HG03457 (cell line): ENCODE measurements around the gene FRMD5.

Experiments
- ATAC-seq: cut with Tn5 transposase; IDR thresholded peaks from one replicate; pipeline ENCODE4 v1.9.1; 2021; ENCODE audit warnings: moderate number of reproducible peaks; ENCODE audit not compliant: unreplicated experiment

Gene FRMD5

DNA sequence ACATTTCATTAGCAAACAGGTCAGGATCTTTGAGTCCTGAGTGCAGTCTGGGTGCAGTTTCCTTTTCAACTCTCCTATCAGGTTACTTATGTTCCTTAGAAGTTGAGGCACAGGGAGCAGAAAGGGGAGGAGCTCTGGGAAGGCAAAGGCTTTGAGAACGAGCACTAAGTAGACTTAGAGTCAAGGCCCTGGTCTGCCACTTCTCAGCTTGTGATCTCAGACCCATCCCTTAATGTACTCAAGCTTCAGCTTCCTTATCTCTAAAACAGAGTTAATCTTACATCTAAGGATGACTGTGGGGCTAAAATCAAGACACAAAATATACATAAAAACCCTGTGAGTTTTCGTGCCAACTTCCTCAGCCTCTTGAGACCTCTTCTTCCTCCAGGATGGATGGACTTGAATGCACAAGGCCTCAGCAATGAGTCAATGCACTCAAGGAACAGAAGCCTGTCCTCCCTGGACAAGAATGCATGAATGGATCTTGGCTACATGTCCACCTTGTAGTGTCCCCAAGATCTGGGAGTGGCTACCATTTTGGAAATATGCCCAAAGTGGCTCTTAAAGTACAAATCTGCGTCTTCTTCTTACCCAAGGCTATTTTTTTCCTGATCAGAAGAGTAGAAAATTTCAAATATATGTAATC, 263.2 kb downstream of the FRMD5 start:
- no peak for ATAC-seq

DNA sequence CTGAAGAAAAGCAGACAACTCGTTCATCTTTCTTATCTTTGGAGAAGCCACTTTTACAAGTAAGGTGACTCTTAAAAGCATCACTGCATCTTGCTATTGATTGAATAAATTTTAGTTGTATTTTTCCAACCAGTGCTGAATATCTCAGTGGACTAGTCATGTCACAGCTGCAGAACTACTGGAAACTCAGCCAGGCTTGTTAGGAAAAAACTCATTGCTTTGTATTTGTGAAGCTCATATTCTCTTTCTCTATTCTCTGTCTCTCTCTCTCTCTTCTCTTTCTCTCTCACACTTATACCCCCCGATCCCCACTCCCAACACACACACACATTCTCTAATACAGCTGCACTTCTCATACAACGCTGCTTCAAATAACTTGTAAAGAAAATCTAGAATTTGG, 264.0 kb downstream of the FRMD5 start:
- no peak for ATAC-seq

DNA sequence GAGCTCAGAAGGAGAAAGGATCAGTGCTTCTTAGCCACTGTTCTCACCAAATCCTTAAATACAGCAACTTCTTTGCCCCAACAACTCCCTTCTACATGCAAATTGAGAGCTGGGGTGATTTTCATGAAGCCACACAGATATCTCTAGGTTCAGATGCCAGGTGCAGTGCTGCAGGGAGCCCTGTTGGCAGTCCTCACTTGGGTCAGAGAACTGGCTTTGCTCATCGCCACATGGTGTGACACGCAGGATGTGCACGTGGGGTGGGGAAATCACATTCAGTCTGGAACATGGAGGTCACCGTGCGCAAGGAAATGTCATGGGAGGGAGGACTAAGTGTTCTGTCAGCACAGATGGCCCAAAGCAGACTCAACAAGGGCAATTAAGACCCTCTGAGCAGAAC, 264.5 kb downstream of the FRMD5 start:
- no peak for ATAC-seq

DNA sequence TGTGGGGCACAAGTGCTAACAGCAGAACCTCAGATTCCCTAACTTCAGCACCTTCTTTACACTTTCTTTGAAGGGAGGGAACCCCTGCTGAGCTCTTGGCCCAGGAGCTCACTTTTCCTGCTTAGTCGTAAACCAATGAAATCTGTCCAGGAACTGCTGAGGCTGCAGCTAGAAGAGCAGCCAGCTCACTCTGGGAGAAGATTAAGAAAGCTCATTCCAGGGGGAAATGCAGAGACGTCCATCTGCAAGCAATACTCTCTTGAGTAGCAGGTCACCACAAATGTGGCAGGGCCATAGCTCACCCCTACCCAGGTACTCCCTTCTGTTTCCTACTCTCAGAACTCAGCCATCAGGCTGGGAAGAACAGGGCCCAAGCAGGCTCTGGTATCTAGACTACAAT, 265.0 kb downstream of the FRMD5 start:
- ATAC-seq: no peak

DNA sequence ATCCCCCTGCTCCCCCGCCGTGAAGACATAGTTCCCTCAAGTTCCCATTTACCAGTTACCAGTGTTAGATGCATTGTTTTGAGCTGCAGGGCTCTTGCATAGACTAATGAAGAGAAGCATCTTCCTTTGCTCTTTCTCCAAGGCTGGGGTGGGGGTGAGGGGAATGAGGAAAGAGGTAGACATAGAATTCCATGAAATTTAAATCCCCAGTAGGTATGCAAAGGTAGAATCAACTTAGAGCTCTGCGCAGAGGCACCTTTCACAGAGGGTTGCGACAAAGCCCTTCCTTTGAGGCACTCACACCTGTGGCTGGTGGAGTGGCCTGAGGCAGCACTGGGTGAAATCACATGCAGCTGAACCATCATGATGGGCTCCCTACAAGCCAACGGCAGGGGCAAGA, 266.9 kb downstream of the FRMD5 start:
- ATAC-seq: no peak

DNA sequence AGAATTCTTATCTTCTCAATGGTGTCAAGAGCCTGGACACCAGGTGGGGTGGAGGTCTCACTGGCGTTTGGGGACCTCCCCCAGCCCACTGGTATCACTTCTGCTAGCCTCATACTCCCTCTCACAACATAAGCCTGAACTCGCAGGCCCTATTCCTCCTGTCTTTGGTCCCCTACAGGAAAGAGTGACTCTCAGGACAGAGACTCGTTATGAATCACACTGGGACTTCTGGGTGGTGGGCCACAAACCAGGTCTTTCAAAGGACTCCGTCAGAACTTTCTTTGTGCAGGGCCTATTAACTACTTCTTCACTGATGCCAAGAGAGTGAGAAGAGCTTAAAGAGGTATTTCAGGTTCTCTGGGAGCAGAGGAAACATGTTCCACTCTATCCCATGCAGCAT, 267.9 kb downstream of the FRMD5 start:
- ATAC-seq: no peak

DNA sequence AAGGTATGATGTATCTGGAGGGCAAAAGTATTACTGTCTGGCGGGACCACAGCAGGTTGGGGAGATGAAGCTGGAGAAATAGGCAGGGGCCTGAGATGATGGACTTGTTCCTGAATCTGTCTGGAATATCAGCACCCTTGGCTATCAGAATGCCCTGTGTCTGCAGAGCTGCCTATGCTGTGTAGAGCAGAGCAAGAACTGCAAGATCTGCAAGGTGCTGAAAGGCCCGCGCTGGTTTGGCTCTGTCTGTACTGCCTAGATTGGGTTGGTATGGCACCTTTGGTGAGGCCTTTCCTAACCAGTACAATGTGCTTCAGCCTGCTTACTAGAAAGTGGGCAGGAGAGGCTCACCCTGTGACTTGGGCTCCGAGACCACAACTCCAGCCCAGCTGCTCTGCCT, 271.5 kb downstream of the FRMD5 start:
- ATAC-seq: no peak

DNA sequence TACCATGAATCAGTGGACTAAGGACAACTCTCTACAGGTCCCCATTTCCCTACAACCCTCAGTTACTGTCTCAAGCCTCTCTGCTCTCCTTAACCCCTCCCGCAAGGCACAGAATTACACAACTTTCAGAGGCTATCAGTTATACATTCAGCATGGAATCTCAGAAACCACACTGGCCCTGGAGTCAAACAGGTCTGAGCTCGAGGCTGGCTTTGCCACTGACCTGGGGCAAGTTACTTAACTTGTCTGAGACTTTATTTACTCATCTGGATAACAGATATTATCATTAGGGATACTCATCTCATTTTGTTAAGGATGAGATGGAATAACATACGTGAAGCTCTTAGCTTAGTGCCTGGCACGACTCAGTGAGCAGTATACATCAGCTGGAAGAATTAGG, 273.1 kb downstream of the FRMD5 start:
- no peak for ATAC-seq

DNA sequence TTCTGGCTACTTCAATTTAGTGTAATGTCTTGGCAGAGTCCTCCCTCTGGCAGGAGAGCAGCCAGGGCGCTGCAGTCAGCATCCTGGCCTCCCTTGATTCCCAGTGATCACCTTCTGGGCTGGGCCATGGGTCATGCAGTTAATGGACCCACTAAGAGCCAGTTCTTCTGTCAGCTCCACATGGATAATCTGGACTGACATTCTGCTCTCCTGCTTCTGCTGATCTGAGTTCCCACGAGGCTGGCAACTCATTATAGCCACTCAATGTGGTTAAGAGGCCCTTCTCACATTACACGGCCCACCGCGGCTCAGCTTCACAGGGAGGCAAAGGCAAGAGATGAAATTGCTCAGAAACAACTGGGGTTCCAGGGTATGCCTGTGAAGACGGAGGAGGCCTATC, 274.3 kb downstream of the FRMD5 start:
- no peak for ATAC-seq

DNA sequence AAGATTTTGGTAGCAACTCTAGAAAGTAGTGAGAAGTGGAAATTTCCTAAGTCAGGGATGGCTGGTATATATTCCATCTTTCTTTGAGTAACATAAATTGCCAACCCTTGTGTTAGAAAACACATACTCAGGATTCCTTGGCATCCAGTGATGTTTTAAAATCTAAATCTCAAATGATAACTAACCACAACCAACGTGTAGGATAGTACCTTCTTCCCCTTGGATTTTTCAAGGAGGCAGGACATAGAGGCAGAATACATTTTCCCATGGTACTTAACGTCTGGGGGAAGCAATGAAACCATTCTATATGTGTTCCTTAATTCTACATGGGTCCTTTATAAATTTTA, 274.8 kb downstream of the FRMD5 start:
- ATAC-seq: no peak

DNA sequence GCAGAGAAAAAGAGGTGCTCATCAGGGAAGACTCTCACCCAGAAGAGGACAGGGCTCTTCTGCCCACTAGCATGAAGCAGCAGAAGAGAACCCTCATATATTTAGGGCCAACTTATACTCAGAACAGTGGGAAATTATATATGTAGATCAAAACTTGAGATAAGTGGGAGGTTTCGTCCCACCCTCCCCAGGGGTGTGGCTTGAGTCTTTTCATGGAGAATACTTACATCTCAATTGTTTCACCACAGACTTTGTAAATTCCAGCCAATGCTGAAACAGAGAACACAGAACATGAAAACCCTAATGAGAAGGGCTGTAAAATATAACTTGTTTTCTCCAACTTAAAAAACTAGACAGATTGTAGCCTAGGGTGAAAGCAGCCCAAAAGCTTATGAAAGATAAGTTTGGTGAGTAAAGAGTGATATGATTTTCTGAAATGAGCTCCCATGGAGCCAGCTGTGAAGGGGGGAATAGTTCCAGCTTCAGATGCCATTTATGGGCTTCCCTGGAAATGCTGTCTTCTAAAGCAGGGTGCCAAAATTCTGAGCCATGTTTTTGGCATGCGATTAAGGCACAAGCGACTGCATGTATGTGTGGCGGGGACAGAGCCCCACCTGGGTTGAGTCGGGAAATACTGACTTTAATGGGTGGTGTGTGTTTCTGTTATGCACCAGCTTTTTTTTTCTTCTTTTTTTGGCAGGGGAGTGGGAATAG, 275.4 kb downstream of the FRMD5 start:
- ATAC-seq: no peak

DNA sequence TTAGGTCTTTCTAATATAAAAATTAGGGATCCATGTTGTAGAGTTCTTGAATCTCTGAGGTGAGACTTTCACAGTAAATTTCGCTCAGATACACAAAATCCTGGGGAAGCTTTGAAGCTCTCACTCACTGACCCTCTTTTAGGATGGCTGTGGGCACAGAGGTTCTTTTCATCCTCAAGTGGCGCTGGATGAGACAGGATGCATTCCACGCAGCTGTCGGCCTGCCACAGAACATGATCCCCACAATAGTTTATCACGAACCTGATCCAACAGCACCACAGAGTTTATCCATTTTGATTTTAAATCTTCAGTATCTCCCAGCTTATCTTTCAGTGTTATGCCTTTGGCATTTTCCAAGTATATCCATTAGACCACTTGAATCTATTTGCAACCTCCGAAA, 276.4 kb downstream of the FRMD5 start:
- ATAC-seq: no peak

DNA sequence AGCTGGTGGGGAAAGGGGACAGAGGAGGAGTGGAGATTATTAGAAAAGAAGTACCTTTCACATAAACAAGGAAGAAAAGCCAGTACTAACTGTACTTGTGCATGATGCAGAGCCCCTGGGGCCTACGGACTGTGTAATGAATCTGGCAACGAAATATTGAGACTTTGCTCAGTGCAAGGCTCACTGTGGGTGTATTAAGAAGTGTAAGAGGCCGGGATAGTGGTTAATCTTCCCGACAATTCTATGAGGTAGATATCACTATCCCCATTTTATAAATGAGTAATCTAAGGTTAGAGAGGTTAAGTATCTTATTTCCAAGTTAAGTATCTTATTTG, 278.8 kb downstream of the FRMD5 start:
- no peak for ATAC-seq

DNA sequence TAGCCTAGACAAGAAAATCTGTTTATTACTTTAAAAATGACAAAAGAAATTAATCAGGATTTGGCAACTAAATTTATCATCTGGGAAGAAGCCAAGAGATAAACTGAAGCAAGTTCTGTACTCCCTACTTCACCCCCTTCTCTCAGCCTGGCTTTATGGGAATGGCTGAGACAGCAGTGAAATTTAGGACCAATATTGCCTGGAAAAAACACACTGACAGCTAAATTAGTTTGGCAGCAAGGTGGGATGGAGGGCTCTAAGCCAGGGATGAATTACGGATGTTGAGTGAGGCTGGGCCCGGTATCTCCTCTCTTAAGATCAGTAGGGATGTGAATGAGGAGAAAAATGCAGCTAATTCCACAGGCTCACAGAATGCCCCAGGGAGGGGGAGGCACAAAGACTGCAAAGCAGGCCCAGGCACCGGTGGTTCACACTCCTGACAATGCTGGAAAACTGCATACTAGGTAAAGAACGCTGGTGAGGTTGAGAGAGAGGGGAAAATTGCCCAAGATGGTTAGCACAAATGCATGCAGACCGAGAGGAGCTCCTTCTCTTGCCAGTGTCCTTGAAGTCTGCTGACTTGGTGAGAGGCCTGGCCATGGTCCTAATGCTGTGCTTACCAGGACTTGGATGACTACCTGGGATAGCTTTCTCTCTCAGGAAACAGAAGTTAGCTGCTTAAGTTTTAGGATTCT, 279.3 kb downstream of the FRMD5 start:
- no peak for ATAC-seq

DNA sequence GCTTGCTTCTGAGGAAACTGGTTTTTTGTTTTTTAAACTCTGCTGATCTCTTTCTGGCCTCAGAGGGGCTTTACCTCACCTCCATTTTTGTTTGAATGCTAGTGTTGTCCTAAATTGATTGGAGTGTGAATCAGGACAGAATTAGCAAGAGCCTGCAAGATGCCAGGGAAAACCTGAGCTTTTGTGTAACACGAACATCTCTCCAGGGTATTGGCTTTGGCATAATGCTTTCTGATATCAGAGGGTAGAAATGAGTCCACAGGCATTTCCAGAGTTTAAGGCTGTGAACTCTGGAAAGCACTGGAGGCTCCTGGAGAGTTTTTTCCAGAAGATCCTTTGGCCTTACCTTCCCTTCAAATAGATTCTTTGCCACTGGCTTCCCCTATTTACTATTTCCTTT, 281.1 kb downstream of the FRMD5 start:
- no peak for ATAC-seq

DNA sequence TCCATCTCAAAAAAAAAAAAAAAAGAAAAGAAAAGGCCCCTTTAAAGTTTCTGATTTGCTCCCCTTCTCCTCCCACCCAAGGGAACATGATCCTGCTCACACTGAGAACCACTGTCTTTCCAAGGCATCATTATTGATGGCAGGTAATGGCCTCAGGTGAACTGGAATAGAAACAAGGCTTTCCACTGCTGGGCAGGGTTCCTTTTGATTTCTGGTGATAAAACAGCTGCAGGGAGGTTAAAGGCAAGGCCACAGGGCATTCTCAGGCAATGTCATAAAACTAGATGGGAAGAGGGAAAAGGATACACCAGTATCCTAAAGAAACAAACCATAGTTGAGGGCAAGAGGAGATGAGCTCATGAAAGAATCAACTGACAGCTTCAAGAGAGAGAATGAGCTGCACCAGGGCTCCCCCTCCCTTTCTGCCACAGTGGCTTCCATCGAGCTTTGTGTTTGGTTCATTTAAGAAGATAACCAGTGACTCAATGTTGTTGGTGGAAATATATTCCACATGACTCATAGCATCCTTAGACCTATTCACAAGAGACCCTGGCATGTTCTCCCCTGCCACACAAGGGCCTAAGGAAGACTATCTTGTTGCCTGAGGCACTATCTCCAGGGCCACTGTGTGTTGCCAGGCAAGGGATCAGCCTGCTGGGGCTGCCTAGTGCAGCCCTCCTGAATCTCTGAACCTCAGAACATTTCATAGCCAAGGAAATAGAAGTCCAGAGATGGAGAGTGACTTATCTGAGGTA, 281.9 kb downstream of the FRMD5 start:
- ATAC-seq: no peak

DNA sequence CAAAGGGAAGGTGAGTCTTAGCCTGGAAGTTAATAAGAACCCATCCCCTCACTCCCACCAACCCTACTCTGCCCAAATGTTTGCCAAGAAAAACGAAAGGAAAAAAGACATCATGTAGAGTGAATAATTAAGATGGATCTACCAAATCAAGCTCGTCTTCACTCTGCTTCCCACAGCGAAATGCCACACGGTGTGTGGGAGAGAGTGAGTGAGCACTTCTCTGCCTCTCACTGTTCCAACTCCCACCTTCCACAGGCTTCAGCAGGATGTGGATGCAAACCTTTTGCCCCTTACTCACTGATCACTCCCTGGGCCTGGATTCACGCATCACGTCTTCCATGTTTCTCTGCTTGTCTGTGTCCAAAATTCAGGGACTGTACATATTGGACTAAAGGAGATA, 282.9 kb downstream of the FRMD5 start:
- ATAC-seq: no peak

DNA sequence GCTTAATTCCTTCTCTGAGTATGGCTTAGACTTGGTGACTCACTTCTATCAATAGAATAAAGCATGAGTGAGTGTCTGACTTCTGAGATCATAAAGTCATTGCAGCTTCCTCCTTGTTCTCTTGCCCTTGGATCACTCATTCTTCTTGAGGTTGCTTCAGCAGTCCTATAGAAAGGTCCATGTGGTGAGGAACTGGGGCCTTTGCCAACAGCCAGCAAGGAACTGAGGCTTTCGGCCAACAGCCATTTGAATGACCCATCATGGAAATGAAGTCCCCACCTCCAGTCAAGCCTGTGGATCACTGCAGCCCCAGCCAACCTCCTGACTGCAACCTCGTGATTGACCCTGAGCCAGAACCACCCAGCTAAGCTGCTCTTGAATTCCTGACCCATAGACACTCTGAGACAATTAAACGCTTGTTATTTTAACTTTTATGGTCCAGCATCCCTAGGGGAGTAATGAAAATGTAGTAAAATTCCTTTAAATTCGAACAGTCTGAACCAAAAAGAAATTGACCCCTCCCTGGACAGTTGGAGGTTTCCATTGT, 283.8 kb downstream of the FRMD5 start:
- ATAC-seq: no peak

DNA sequence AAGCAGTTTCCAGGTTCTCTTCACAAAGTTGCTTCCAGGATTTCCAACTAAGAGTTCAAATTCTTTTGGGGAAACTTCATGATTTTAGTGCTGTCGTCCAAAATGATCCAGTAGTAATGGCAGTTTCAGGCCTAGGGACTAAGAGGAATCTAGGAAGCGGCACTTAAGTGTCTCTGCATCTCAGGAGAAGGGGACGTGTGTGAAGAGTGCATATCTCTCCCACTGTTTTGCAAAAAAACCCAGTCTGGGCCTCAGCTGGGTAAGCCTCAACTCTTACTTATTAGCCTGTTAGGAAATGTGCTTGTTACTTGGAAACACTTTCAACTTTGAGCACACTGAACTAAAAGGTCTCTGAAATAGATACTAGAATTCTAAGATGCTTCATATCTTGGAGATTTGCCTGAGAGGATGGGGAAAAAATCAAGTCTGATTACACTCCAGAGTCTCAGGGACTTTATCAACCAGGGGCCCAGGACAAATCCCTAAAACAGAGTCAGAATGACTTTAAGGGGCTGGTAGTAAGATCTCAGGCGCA, 286.5 kb downstream of the FRMD5 start:
- no peak for ATAC-seq

DNA sequence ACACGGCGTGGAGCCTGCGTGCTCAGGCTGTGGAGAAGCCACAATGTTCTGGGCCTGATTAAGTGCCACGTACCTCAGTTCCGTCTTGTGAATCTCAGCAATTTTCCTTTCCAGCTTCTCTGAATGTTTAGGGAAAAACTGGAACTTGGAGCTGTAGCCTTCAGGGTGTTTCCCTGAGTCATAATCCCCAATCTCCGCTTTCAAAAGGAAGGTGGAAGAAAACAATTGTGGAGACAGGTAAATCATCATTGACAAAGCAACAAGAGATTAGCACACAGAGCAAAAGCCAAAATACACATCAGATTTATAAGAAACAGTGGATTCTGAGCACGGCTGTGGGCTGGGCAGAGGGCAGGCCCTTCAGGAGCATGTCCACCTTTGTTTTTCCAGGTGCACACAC, 289.3 kb downstream of the FRMD5 start:
- no peak for ATAC-seq

DNA sequence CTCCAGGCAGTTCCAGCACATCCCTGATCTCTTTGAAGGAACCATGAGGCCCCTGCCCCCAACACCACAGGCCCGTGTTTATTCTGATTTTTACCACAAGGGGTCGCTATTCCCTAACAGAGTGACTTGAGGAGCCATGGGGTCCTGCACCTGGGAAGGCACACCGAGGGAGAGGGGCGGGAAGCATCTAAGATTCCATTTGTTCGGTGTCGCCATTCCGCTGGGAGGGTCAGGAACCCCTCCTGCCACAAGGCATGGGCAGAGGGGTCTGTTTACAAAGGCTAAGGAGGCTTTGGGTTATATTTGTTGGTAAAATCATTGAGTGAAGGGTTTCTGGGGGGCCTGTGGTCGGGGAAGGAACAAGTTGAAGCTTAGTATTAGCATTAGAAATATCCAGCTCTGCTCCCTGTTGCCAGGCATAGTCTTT, 291.2 kb downstream of the FRMD5 start:
- no peak for ATAC-seq
